HepG2 (cell line): ENCODE measurements around the gene AP2B1. TPM values are rescaled to one million over a fixed set of nuclear protein-coding genes. Genes with fewer than 3 reads are reported as not detected.

Experiments
- ATAC-seq: fragments of 200-7000 bp; cut with Tn5 transposase; 3 replicates; pipeline ENCODE4 v1.9.1; 2020; ENCODE audit warnings: mild to moderate bottlenecking, moderate library complexity
- BruUV-seq: library from RNA; stranded (reverse); fragments of 400-500 nt; replicated peaks from 2 replicates; lab custom pipeline; 2021; lab: Mats Ljungman, UMichigan
- CTCF ChIA-PET: fragments of 300-600 bp; formaldehyde crosslinking; extraction: SDS; loops from one replicate; lab custom pipeline; 2021; ENCODE audit warnings: low total read pairs, inconsistent platforms, low intra/inter-chr PET ratio; lab: Yijun Ruan, JAX
- POLR2A ChIA-PET: fragments of 350-600 bp; sonication (Branson Sonifier 250); formaldehyde crosslinking; loops from one replicate; lab custom pipeline; 2020; ENCODE audit warnings: antibody characterized with exemption, inconsistent platforms; lab: Yijun Ruan, JAX
- DNase-seq: peaks from one replicate; pipeline ENCODE4 v3.0.0-alpha.2; 2015; ENCODE audit warnings: low spot score
- FAIRE-seq: peaks from 3 replicates; lab custom pipeline; 2011; peaks lifted over from hg19 to GRCh38; lab: Jason Lieb, UNC
- H2AFZ ChIP-seq: one replicate; pipeline ENCODE4 v1.6.1; 2011; ENCODE audit warnings: low read length, inconsistent platforms
- H3K27ac ChIP-seq: fragments of 300-600 bp; 3 replicates; pipeline ENCODE4 v1.8.0; 2011; ENCODE audit warnings: mixed run types, mild to moderate bottlenecking, mixed read lengths, low read length, inconsistent platforms; ENCODE audit not compliant: insufficient read depth; ENCODE audit errors: extremely low read length
- H3K27me3 ChIP-seq, 2 experiments: fragments of 200-600 bp in 1 of 2; 2 replicates in 1 of 2; 3 replicates in 1 of 2; pipeline versions ENCODE4 v1.6.0 to v1.8.0; 2011; ENCODE audit warnings: low read length in 2 of 2, mild to moderate bottlenecking in 2 of 2, moderate library complexity in 2 of 2, inconsistent platforms in 1 of 2; ENCODE audit not compliant: insufficient read depth in 2 of 2, control insufficient read depth in 1 of 2
- H3K36me3 ChIP-seq, 2 experiments: fragments of 200-600 bp in 1 of 2; replicated peaks in 1 of 2; 2 replicates in 1 of 2; 3 replicates in 1 of 2; pipeline versions ENCODE4 v1.5.1 to v1.8.0; 2011; ENCODE audit warnings: low read length in 2 of 2, inconsistent platforms in 1 of 2; ENCODE audit not compliant: insufficient read depth in 2 of 2, control insufficient read depth in 1 of 2
- H3K4me1 ChIP-seq: 2 replicates; pipeline ENCODE4 v1.5.1; 2012; ENCODE audit warnings: low read length, inconsistent platforms; ENCODE audit not compliant: insufficient read depth
- H3K4me2 ChIP-seq: 2 replicates; pipeline ENCODE4 v1.6.0; 2011; ENCODE audit warnings: low read depth, low read length, inconsistent platforms
- H3K4me3 ChIP-seq, 3 experiments: fragments of 200-600 bp in 1 of 3; sonication (generic), shearing (Covaris generic) in 1 of 3; replicated peaks in 1 of 3; 2 replicates each; pipeline ENCODE4 v1.5.1; 2011 to 2016; ENCODE audit warnings: low read length in 3 of 3, inconsistent platforms in 2 of 3, low read depth in 2 of 3, mild to moderate bottlenecking in 2 of 3, control low read depth in 1 of 3, mixed read lengths in 1 of 3; ENCODE audit not compliant: insufficient read depth in 1 of 3
- H3K79me2 ChIP-seq: one replicate; pipeline ENCODE4 v1.6.1; 2011; ENCODE audit warnings: low read length, inconsistent platforms; ENCODE audit not compliant: insufficient read depth
- H3K9ac ChIP-seq: 2 replicates; pipeline ENCODE4 v1.6.0; 2011; ENCODE audit warnings: mild to moderate bottlenecking, low read depth, low read length, inconsistent platforms; ENCODE audit not compliant: insufficient read depth
- H3K9me3 ChIP-seq: 2 replicates; pipeline ENCODE4 v1.5.1; 2012; ENCODE audit warnings: mild to moderate bottlenecking, low read length
- H4K20me1 ChIP-seq: 2 replicates; pipeline ENCODE4 v1.6.0; 2011; ENCODE audit warnings: inconsistent platforms, mild to moderate bottlenecking, low read length, moderate library complexity; ENCODE audit not compliant: insufficient read depth
- EZH2 ChIP-seq: conservative IDR thresholded peaks from 2 replicates; pipeline ENCODE4 v1.6.1; 2012; ENCODE audit warnings: mild to moderate bottlenecking, low read depth, low read length, moderate library complexity
- PLRG1 ChIP-seq: fragments of 450-650 bp; conservative IDR thresholded peaks from 2 replicates; pipeline ENCODE4 v1.6.1; 2016
- WGBS: methylation state at CpG from one replicate; pipeline ENCODE4 v1.1.6; 2017; ENCODE audit warnings: low lambda C conversion rate; 5-methylcytosine and 5-hydroxymethylcytosine counted together
- in situ Hi-C: cut with HindIII; loops from 2 replicates; pipeline ENCODE4 v1.10.0; 2017; ENCODE audit warnings: low pct_unique_long_range_greater_than_20kb; ENCODE audit not compliant: extremely low pct_ligation_motif_present
- intact Hi-C: fragments of 100-400 bp; cut with micrococcal nuclease; formaldehyde crosslinking; loops from one replicate; pipeline ENCODE4 v1.10.0; 2022; ENCODE audit not compliant: unreplicated experiment
- polyA plus RNA-seq, 8 experiments: library from polyadenylated mRNA; depleted of rRNA in 3 of 8; stranded (reverse) in 7 of 8; unstranded in 1 of 8; fragments of >200 nt; fragmentation: Illumina TruSeq in 4 of 8; extraction: Trizol in 4 of 8; gene quantifications; 2 replicates each; pipeline versions ENCODE4 v1.2.1 to v1.2.3, GENCODE V29; 2011 to 2016; ENCODE audit warnings: low read depth in 4 of 8, missing spikeins in 1 of 8, mixed read lengths in 1 of 8; ENCODE audit not compliant: insufficient read depth in 1 of 8
- total RNA-seq, 5 experiments: library from RNA; depleted of rRNA; stranded (reverse); fragments of >200 nt; fragmentation: Illumina TruSeq; extraction: Trizol; gene quantifications; 2 replicates each; pipeline ENCODE4 v1.2.3, GENCODE V29; 2016; ENCODE audit warnings: low read depth in 1 of 5
- TF ChIP-seq, protein P1 (sequence below): IDR thresholded peaks from 2 replicates; pipeline ENCODE4 v1.6.1; 2018; ENCODE audit warnings: missing genetic modification reagents, mild to moderate bottlenecking, missing compliant biosample characterization
- TF ChIP-seq, protein P2 (sequence below): sonication (generic); formaldehyde crosslinking; IDR thresholded peaks from 2 replicates; pipeline ENCODE4 v1.4.0; 2020; ENCODE audit warnings: low read depth, mild to moderate bottlenecking, missing genetic modification reagents

AP2B1 gene
- total and polyA plus RNA-seq, 2 of the 13 experiments (the other 11 are each of a cell fraction or from before 2014, with no cell fraction given) = 23.8 to 71.3 TPM

DNA sequence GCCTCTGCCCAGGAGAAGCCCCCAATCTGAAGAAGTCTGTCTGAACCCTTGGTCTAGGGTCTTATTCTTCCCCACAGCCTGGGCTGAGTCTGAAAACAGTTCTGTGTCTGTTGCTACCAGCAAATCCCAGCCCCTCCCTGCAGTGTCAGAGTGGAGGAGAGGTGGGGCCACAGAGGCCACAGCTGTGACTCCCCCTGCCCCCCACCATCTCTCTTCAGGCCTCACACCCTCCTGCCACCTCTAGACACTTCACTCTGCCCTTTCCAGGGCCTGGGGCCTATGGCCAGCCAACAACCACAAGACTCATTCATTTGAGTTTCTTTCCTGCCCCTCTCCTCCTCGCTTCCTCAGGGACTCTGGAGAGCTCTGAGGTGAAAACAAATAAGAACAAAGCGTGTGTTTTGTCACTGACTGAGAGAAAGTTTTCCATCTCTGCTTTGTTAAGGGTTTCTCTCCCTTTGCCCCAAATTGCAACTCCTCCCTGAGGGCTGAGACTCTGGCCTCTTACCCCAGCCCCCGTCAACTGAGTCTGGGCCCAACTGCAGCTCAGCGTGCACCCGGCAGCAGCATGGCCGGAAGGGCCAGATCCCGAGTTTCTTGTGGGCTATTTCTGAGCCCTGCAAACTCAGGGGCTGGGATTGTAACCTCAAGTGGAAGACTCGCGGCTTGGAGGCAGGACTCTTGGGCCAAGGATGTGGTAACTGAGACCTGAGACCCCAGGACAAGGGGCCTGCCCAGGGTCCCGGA lies 186.7 kb downstream of the AP2B1 start:
- ChIA-PET POLR2A (no interaction called here), CTCF (no interaction called here)
- H3K9ac ChIP-seq = no peak overlapping the region
- in situ Hi-C loops (no loop called here), intact Hi-C loops (no loop called here)
- H3K4me2 ChIP-seq = no peak overlapping the region
- H3K9me3 ChIP-seq = no peaks in the 10 kb centered on the region
- no peaks in the 10 kb centered on the region for H3K36me3 ChIP-seq
- H3K27ac ChIP-seq = no peak overlapping the region
- 10% methylated on average over 3 of the region's 10 CpGs for WGBS
- FAIRE-seq (no peak), DNase-seq (no peak), ATAC-seq (peak; percentile 30)
- H4K20me1 ChIP-seq = no peaks in the 10 kb centered on the region
- TF ChIP-seq PLRG1 = no peak
- TF ChIP-seq, protein P1, sequence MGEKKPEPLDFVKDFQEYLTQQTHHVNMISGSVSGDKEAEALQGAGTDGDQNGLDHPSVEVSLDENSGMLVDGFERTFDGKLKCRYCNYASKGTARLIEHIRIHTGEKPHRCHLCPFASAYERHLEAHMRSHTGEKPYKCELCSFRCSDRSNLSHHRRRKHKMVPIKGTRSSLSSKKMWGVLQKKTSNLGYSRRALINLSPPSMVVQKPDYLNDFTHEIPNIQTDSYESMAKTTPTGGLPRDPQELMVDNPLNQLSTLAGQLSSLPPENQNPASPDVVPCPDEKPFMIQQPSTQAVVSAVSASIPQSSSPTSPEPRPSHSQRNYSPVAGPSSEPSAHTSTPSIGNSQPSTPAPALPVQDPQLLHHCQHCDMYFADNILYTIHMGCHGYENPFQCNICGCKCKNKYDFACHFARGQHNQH (CRISPR knock-in tag) = no peak
- H3K4me1 ChIP-seq = no peaks in the 10 kb centered on the region
- BruUV-seq = no TSS peak
- no peak overlapping the region for H3K4me3 ChIP-seq
- H2AFZ ChIP-seq = no peak overlapping the region
- peaks cover 1 to 51% of the 10 kb centered on the region in 2 experiments; a peak in 3 of 5 replicates for H3K27me3 ChIP-seq
- H3K79me2 ChIP-seq = no peaks in the 10 kb centered on the region

DNA sequence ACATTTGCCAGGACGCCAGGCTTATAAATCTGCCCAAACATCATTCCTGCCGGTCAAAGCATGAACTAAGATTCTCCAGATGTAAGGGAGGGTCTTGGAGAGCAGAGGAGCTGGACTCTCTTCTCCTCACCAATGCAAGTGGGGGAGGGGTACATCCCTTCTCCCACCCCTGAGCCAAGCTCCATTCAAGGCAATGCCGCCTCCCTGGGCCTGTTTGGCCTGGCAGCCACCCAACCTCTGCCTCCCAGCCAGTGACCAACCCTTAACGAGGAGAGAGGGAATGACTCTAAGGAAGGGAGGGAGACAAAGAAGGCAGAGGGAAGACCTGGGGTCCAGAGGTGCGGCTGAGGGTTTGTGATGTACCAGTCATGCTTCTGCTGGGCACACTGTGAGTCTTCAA lies 187.4 kb downstream of the AP2B1 start:
- BruUV-seq = no TSS peak
- Histone ChIP-seq H3K36me3 (no peaks in the 10 kb centered on the region), H4K20me1 (no peaks in the 10 kb centered on the region), H3K27ac (no peak overlapping the region), H3K4me1 (no peaks in the 10 kb centered on the region), H3K4me3 (no peak overlapping the region), H2AFZ (no peak overlapping the region), H3K9ac (no peak overlapping the region), H3K4me2 (no peak overlapping the region), H3K27me3 (peaks cover 1 to 55% of the 10 kb centered on the region in 2 experiments; a peak in 3 of 5 replicates), H3K9me3 (no peaks in the 10 kb centered on the region), H3K79me2 (no peaks in the 10 kb centered on the region)
- intact Hi-C loops = no loop called here
- ChIA-PET CTCF (no interaction called here), POLR2A (no interaction called here)
- TF ChIP-seq, protein P2, sequence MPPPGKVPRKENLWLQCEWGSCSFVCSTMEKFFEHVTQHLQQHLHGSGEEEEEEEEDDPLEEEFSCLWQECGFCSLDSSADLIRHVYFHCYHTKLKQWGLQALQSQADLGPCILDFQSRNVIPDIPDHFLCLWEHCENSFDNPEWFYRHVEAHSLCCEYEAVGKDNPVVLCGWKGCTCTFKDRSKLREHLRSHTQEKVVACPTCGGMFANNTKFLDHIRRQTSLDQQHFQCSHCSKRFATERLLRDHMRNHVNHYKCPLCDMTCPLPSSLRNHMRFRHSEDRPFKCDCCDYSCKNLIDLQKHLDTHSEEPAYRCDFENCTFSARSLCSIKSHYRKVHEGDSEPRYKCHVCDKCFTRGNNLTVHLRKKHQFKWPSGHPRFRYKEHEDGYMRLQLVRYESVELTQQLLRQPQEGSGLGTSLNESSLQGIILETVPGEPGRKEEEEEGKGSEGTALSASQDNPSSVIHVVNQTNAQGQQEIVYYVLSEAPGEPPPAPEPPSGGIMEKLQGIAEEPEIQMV (CRISPR knock-in tag) = no peak
- TF ChIP-seq EZH2 = 0 out of 2 replicates have a peak, but pooled peaks have one; percentile 31
- ATAC-seq = no peak
- in situ Hi-C loops = no loop called here
- DNase-seq = no peak
- FAIRE-seq = no peak
- WGBS = 33% methylated on average over 3 of the region's 5 CpGs
